Progenitor cell of endocrine pancreas (in vitro differentiated cells): ENCODE measurements around the gene HP1BP3. TPM values are rescaled to one million over a fixed set of nuclear protein-coding genes. Genes with fewer than 3 reads are reported as not detected.

ENCODE experiments used
- DNase-seq: peaks from one replicate; pipeline ENCODE4 v3.0.0; 2021; ENCODE audit warnings: low spot score; ENCODE audit not compliant: unreplicated experiment
- H3K27ac Mint-ChIP-seq: 2 replicates; pipeline ENCODE4 v1.8.0; 2021; ENCODE audit warnings: mild to moderate bottlenecking, moderate library complexity, mixed read lengths
- H3K27me3 Mint-ChIP-seq: 2 replicates; pipeline ENCODE4 v1.8.0; 2021; ENCODE audit warnings: mixed read lengths
- H3K36me3 Mint-ChIP-seq: 2 replicates; pipeline ENCODE4 v1.8.0; 2022; ENCODE audit warnings: mixed read lengths; ENCODE audit not compliant: insufficient read depth
- H3K4me1 Mint-ChIP-seq: 2 replicates; pipeline ENCODE4 v1.8.0; 2021; ENCODE audit warnings: low read depth, mixed read lengths
- H3K4me3 Mint-ChIP-seq: 2 replicates; pipeline ENCODE4 v1.8.0; 2021; ENCODE audit warnings: low read depth, mild to moderate bottlenecking, moderate library complexity, mixed read lengths
- H3K9me3 Mint-ChIP-seq: 2 replicates; pipeline ENCODE4 v1.8.0; 2021; ENCODE audit warnings: low read depth, mixed read lengths
- CTCF ChIP-seq: fragments of 200-600 bp; sonication (generic); IDR thresholded peaks from one replicate; pipeline ENCODE4 v1.5.0; 2021; ENCODE audit warnings: antibody characterized with exemption, mild to moderate bottlenecking; ENCODE audit not compliant: unreplicated experiment
- total RNA-seq: library from RNA; stranded (reverse); gene quantifications from 2 replicates; pipeline ENCODE4 v1.2.1, GENCODE V29; 2021

The HP1BP3 gene
- total RNA-seq, 1 donor from 2014 or later: 385 TPM

GRCh38 chr1:20709868-20710267, 77.2 kb downstream of the HP1BP3 start:
- Mint-ChIP-seq H3K27me3 (no peaks in the 10 kb centered on the region), H3K9me3 (no peaks in the 10 kb centered on the region), H3K27ac (no peak overlapping the region), H3K4me3 (no peak overlapping the region), H3K36me3 (no peaks in the 10 kb centered on the region), H3K4me1 (no peaks in the 10 kb centered on the region)
- no peak for TF ChIP-seq CTCF
- no peak for DNase-seq

- DNase-seq: no peak
- Mint-ChIP-seq H3K4me1 (no peaks in the 10 kb centered on the region), H3K4me3 (no peak overlapping the region), H3K27me3 (no peaks in the 10 kb centered on the region), H3K27ac (no peak overlapping the region), H3K36me3 (no peaks in the 10 kb centered on the region), H3K9me3 (no peaks in the 10 kb centered on the region)
- TF ChIP-seq CTCF: no peak
These were observed 78.2 kb downstream of the HP1BP3 start for GRCh38 chr1:20708891-20709290.

- Mint-ChIP-seq H3K27ac (no peak overlapping the region), H3K4me1 (no peaks in the 10 kb centered on the region), H3K4me3 (no peak overlapping the region), H3K36me3 (no peaks in the 10 kb centered on the region), H3K9me3 (no peaks in the 10 kb centered on the region), H3K27me3 (peaks cover 3% of the 10 kb centered on the region)
- TF ChIP-seq CTCF: no peak
- DNase-seq: no peak
These were observed 79.0 kb downstream of the HP1BP3 start for GRCh38 chr1:20708057-20708456.

GRCh38 chr1:20706841-20707240, 80.3 kb downstream of the HP1BP3 start:
- no peaks in the 10 kb centered on the region for H3K9me3 Mint-ChIP-seq
- no peak overlapping the region for H3K4me3 Mint-ChIP-seq
- no peak for DNase-seq
- no peaks in the 10 kb centered on the region for H3K4me1 Mint-ChIP-seq
- H3K36me3 Mint-ChIP-seq: no peaks in the 10 kb centered on the region
- peaks cover 4% of the 10 kb centered on the region for H3K27me3 Mint-ChIP-seq
- no peak overlapping the region for H3K27ac Mint-ChIP-seq
- no peak for TF ChIP-seq CTCF

- no peak for TF ChIP-seq CTCF
- H3K4me3 Mint-ChIP-seq: no peak overlapping the region
- H3K36me3 Mint-ChIP-seq: no peaks in the 10 kb centered on the region
- peaks cover 4% of the 10 kb centered on the region for H3K27me3 Mint-ChIP-seq
- H3K27ac Mint-ChIP-seq: no peak overlapping the region
- H3K9me3 Mint-ChIP-seq: no peaks in the 10 kb centered on the region
- H3K4me1 Mint-ChIP-seq: no peaks in the 10 kb centered on the region
- DNase-seq: no peak
These were observed 81.8 kb downstream of the HP1BP3 start for GRCh38 chr1:20705203-20705755.
